Cardiac muscle cell (in vitro differentiated cells and primary cell): ENCODE measurements around the gene HSD17B4. TPM values are rescaled to one million over a fixed set of nuclear protein-coding genes. Genes with fewer than 3 reads are reported as not detected.

ENCODE experiments used
- polyA plus RNA-seq: library from polyadenylated mRNA; unstranded; fragments of >200 nt; fragmentation: Nextera tagmentation; extraction: Ambion mirVana; gene quantifications from 2 replicates; pipeline ENCODE4 v1.2.1, GENCODE V29; 2016
- total RNA-seq: library from RNA; depleted of rRNA; stranded (reverse); fragments of >200 nt; gene quantifications from 2 replicates; pipeline ENCODE4 v1.2.3, GENCODE V29; 2016

HSD17B4 gene
- total and polyA plus RNA-seq, 2 experiments from 2014 or later, result 165 to 183 TPM

Other genes with a start within 250 kb of the HSD17B4 start
- gene TNFAIP8, start 96.5 kb upstream of the HSD17B4 start, total RNA-seq, result 20.8 and 21.9 TPM in 2 replicates
- 24.9 and 29.0 TPM in 2 replicates for gene TNFAIP8, start 96.5 kb upstream of the HSD17B4 start, polyA plus RNA-seq
- 0.32 TPM in 1 of 2 replicates, not detected in the other for gene FAM170A, start 177.1 kb downstream of the HSD17B4 start, total RNA-seq
- gene FAM170A, start 177.1 kb downstream of the HSD17B4 start, polyA plus RNA-seq, result not detected in 2 replicates